Jurkat, Clone E6-1 (cell line): ENCODE data around the gene KDELR1.
"Not testable (repeated sequence)": the region's sequence is repeated elsewhere in the genome, so short reads cannot be mapped to it uniquely, and the experiment has no call there.

Experiments used
- DNase-seq: peaks from one replicate; pipeline ENCODE4 v3.0.0-alpha.2; 2011; ENCODE audit warnings: low read depth, low spot score
- H3K4me3 ChIP-seq: 2 replicates; pipeline ENCODE4 v1.5.1; 2011; ENCODE audit warnings: mild to moderate bottlenecking, low read length, control low read depth, moderate library complexity

KDELR1 gene

GRCh38 chr19:48379058-48379457 is 12.3 kb downstream of the KDELR1 start:
- no peak for DNase-seq
- H3K4me3 ChIP-seq, result no peak overlapping the region

DNA sequence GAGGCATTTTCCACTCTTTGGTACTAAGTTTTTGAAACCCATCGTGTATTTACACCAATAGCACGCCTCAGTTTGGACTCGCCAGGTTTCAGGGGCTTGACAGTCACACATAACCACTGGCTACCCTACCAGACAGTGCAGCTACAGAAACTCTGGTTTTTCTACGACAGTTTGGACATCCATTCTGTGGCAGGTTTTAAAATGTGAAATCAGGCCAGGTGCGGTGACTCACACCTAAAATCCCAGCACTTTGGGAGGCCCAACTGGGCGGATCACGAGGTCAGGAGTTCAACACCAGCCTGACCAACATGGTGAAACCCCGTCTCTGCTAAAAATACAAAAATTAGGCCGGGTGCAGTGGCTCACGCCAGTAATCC is 13.2 kb downstream of the KDELR1 start:
- H3K4me3 ChIP-seq, result no peak overlapping the region
- DNase-seq, result no peak

DNA sequence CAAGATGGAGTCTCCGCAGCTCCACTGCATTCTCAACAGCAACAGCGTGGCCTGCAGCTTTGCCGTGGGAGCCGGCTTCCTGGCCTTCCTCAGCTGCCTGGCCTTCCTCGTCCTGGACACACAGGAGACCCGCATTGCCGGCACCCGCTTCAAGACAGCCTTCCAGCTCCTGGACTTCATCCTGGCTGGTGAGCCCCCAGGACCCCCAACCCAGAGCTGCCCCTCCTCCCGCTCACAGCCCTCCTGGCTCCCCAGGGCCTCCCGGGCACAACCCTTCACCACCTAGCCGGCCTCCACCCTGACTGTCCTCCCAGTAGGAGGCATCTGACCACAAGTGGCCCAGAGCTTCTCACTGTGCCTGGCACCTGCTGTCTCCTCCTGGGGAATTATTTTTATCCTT is 17.8 kb downstream of the KDELR1 start:
- DNase-seq, result no peak

DNA sequence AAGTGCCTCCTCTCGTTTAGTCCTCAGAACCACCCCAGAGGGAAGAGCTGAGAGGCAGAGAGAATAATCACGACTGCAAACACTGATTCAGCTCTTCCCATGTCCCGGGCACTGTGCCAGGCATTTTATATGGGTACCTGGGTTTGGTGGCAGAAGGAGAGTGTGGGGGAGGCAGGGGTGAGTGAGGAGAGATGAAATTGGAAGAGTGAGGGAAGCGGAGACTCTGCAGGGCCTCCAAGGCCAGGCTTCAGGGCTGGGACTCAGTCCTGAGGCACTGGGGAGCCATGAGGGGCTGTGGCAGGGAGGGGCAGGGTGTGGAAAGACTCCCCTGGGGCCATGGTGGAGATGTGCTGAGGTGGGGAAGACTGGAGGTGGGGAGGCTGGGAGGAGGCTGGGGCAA is 18.4 kb downstream of the KDELR1 start:
- H3K4me3 ChIP-seq, result no peak overlapping the region
- DNase-seq, result no peak

More for the DNA sequence above, 17.8 kb downstream of the KDELR1 start:
- no peak overlapping the region for H3K4me3 ChIP-seq

GRCh38 chr19:48371771-48372170 is 19.6 kb downstream of the KDELR1 start:
- not testable (repeated sequence) for DNase-seq, H3K4me3 ChIP-seq

DNA sequence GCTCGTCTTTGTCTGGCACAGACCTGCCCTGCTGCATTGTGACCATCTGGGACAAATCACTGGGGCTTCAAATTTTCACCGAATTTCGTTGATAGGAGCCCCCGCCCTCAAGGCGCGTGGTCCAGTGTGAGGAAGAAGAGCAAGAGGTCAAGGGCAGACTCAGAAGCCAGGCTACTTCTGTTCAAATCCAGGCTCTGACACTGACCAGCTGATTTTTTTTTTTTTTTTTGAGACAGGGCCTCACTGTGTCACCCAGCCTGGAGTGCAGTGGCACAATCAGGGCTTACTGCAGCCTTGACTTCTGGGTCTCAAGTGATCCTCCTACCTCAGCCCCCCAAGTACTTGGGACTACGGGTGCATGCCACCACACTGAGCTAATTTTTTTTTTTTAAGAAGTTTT is 20.0 kb downstream of the KDELR1 start:
- no peak overlapping the region for H3K4me3 ChIP-seq
- DNase-seq, result no peak

- no peak for DNase-seq
- H3K4me3 ChIP-seq, result no peak overlapping the region
Observed at GRCh38 chr19:48370955-48371354, 20.4 kb downstream of the KDELR1 start.

DNA sequence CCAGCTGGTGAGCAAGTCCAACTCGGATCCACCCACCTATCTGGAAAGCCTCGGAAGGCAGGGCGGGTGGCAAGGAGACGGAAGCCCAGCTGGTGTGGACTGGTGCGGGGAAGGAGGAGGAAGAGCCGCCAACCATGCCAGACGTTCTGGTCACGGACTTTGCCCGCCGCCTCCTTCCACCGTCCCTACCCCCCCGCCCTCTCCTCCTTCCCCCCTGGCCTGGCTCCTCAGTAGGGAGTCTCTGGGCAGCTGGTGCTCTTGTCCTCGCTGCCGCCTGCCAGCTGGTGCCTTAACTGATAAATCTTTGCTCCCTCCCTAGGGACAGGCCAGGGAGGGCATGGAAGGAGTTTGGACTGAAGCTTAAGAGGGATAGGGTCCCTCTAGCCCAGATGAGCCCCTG is 22.4 kb downstream of the KDELR1 start:
- no peak overlapping the region for H3K4me3 ChIP-seq
- DNase-seq, result no peak

GRCh38 chr19:48367855-48368254 is 23.5 kb downstream of the KDELR1 start:
- H3K4me3 ChIP-seq, result no peak overlapping the region
- no peak for DNase-seq

DNA sequence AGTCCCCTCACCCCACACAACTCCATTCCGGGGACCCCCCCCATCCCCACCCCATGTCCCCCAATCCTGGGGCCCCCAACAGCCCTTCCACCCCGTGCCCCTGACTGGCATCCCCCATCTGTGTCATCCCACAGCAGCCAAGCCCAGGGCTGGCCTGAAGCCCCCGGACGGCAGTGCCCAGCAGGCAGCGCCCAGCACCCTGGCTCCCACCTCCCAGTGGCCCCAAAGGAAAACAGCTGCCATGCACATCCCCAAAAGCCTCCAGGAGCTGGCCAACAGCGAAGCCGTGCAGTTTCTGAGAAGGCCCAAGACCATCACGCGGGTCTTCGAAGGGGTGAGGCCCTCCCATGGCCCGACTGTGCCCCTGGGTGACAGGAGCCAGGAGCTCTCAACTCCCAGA is 25.7 kb downstream of the KDELR1 start:
- no peak overlapping the region for H3K4me3 ChIP-seq
- no peak for DNase-seq

- peak overlapping the region; percentile 59 for H3K4me3 ChIP-seq
- no peak for DNase-seq
Observed at GRCh38 chr19:48364598-48365348, 26.6 kb downstream of the KDELR1 start.

DNA sequence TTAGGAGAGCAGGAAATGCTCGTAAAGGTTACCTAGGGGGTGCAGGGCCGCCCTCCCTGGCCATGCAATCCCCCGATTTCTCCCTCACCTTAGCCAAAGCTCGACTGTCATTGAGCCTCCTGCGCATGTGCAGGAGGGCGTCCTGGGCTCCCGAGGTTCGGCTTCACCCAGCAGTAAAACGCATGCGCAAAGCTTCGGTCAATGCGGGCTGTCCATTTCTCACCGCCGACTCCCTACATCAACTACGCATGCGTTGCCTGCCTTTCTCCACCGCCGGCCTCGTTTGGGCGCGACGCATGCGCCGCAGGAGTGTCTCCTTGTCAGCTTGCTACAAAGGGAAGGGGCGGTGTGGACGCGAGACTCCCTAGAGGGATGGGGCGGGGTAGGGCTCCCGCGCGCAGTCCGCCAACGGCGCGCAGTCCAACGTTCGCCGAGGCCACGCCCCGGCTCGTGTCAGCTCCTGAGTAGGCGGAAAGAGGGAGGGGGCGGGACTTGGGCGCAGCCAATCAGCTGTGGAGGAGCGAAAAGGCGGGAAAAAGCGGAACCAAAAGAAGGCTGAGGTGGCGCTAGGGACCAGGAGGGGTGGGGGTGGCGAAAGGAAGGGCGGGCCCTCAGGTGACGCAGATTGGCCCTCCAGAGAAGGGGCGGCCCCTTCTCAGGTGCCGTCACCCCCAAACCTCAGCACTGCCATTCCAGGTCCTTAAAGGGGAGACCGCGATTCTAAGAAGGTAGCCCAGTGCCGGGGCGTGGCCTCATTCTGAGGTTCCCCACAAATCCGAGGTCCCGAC is 27.3 kb downstream of the KDELR1 start, which contains the start of the genes SYNGR4 and TMEM143:
Gene SYNGR4, plus strand, starts transcription at position 558 of the 788 bp plus-strand sequence. CDS start 1,476 bp downstream, outside the sequence.
Gene TMEM143, minus strand, starts transcription at position 131 of the 788 bp plus-strand sequence. Its CDS starts 20 bp downstream, at position 111.
- H3K4me3 ChIP-seq, result peak within 1 kb of the TSS; percentile 100
- peak; percentile 99 for DNase-seq

DNA sequence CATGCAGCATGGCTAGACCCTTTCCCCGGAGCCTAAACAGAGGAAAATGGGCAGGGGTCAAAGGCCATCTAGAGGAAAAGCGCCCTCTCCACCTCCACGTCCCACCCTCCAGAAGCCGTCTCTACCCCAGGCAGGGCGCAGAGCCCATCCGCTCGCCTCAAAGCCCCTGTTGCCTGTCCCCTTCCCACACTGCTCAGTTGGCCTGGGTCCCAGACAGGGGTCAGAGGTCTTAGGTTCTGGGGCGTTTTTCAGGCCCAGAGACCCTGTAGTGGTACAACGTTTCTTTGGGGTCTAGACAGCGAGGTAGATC is 27.9 kb downstream of the KDELR1 start:
- H3K4me3 ChIP-seq, result peak overlapping the region; percentile 100
- DNase-seq, result no peak

- peak; percentile 91 for DNase-seq
- H3K4me3 ChIP-seq, result peak overlapping the region; percentile 100
Observed at GRCh38 chr19:48362716-48363499, 28.4 kb downstream of the KDELR1 start.

DNA sequence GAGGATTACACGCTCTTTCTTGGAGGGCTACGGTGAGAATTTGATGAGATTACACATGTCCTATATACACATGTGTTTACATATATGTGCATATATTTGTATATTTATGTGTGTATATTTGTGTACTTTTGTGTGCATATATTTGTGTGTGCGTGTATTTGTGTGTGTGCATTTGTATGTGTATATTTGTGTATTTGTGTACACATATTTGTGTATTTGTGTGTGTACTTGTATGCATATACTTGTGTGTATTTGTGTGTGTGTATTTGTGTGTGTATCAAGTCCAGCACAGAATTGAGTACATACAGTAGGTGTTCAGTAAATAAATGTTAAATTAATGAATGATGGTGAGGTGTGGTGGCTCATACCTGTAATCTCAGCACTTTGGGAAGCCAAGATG is 29.4 kb downstream of the KDELR1 start:
- no peak overlapping the region for H3K4me3 ChIP-seq
- DNase-seq, result no peak

GRCh38 chr19:48359123-48359522 is 32.2 kb downstream of the KDELR1 start:
- H3K4me3 ChIP-seq, result no peak overlapping the region
- DNase-seq, result no peak

DNA sequence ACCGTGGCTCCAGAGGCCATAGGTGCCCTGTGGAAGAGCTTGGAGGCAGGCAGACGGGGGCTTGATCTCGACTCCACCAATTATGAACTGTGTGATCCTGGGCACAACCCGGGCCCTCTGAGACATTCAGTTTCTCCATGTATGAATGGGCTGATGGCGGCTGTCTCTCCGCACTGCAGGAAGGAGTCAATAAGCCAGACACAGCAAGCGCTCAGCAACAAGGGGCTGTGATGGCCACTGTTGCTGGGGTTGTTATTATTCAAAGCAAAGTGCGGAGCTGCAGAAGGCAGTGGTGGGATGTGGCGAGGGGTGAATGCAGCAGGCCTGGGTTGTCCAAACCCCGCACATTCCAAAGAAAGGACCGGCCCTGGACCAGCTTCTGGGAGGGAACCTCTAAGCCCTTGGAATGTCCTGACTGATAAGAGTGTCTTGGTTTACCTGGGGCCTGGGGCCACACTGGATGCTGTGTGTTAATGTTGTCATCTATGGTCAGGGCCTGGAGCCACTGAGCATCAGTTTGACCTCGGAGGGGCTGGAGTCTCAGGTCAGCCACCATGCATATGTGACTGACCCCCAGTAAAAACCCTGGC is 35.9 kb downstream of the KDELR1 start:
- no peak overlapping the region for H3K4me3 ChIP-seq
- DNase-seq, result no peak

DNA sequence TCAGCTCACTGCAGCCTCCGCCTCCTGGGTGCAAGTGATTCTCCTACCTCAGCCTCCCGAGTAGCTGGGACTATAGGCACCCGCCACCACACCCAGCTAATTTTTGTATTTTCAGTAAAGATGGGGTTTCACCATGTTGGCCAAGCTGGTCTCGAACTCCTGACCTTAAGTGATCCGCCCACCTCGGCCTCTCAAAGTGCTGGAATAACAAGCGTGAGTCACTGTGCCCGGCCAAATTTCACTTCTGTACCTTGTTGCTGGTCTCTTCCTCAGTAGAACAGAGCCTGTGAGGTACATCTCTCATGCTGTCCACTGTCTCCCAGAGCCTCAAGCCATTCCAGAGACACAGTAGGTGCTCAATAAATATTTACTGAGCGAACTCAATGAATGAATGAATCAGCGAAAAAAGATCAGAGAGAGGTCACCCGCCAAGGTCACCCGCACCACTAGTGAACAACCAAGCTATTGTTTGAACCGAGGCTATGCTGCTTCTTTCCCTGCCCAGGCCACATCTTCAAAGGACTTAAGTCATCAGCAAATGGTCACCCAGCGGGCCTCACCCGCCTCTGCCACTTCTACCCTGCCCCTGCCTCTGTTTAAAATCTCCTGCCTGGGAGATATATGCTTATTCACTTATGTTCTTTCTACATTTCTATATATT is 36.9 kb downstream of the KDELR1 start:
- no peak for DNase-seq

DNA sequence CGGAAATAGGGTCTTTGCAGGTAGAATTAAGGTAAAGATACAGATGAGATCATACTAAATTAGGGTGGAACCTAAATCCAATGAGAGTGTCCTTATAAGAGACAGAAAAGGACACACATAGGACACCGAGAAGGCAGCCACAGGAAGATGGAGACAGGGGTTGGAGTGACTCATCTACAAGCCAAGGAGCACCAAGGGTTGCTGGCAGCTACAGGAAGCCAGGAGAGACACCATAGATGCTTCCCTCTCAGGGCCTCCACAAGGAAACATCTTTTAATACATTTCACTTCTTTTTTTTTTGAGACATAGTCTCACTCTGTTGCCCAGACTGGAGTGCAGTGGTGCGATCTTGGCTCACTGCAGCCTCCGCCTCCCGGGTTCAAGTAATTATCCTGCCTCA is 37.7 kb downstream of the KDELR1 start:
- no peak for DNase-seq
- no peak overlapping the region for H3K4me3 ChIP-seq

More for the DNA sequence above, 36.9 kb downstream of the KDELR1 start:
- H3K4me3 ChIP-seq, result no peak overlapping the region
